NAMALWA (cell line): ENCODE data around the gene PNLDC1.
"Not testable (repeated sequence)": the region's sequence is repeated elsewhere in the genome, so short reads cannot be mapped to it uniquely, and the experiment has no call there.

Experiments used
- DNase-seq: peaks from one replicate; pipeline ENCODE4 v3.0.0-alpha.2; 2015; ENCODE audit warnings: low spot score

Gene PNLDC1

DNA sequence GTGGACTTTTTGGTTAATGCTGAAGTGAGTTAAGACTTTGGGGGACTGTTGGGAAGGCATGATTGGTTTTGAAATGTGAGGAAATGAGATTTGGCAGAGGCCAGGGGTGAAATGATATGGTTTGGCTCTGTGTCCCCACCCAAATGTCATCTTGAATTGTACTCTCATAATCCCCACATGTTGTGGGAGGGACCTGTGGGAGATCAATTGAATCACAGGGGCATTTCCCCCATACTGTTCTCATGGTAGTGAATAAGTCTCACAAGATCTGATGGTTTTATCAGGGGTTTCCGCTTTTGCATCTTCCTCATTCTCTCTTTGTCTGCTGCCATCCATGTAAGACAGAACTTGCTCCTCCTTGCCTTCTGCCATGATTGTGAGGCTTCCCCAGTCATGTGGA is 49.8 kb downstream of the PNLDC1 start:
- not testable (repeated sequence) for DNase-seq

DNA sequence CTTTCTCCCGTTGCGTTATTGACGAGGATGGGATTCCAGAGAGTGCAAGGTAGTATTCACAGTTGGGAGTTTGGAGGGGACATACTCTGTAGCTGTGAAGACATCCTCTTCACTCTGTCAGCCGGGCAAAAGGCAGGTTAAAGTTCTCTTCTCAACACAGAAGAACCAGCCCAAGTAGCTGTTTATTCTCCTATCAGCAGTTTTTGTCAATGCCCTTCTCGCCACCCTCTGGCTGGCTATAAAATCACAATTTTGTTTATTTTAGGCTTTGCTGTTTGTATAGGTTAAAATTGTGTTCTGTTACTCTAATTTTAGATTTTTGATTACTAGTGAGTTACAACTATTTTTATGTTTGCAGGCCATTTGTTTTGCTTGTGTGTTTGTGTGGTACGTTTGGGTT is 52.8 kb downstream of the PNLDC1 start:
- peak; percentile 36 for DNase-seq

DNA sequence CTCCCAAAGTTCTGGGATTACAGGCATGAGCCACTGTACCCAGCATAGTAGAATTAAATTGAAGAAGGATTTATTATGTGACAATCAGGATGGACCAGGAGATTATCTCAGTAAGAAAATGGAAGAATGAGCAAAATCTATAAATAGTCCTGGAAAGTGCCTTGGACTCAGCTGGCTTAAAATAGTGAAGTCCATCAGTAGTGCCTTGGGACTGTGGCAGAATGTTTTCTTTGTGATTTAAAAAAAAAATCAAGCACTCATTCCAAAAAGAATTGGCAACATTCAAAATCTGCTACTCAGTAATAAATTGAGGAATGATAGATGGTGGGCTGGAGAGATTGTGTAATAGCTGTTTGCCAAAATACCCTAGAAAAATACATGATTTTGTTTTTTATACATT is 53.7 kb downstream of the PNLDC1 start:
- DNase-seq = no peak

DNA sequence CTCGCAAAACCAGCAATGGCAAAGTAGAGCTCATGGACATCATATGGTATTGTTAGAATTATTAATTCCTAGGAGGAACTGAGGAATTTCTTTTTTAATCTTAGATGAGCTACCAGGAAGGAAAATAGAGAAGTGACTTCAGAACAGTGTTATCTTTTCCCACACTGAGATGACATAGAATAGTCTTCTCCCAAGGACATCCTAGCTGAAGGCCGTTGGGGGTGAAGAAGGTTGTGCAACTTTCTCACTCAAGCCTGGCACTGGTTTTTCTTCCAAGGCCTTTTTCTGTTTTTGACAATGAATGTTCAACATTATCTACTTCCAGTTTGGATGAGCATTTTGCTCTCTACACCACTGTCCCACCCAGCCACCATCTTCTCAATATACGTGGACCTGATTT is 54.9 kb downstream of the PNLDC1 start:
- no peak for DNase-seq

DNA sequence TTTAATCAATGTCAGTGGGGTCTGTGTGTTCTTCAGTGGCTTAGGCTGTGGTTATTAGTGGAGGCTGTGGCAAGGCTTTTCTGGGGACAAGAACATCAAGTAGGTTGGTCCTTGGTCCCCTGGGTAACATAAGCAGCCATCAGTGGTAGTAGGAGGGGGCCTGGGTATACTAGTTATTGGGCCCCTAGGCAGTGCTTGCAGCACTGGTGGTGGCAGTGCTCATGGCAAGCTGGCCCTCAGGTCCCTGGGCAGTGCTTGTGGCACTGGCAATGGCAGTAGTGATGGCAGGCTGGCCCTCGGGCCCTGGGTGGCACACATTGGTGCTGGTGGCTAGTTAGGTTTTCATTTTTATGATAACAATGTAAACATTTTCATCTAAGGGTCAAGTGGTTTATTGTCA is 58.2 kb downstream of the PNLDC1 start:
- no peak for DNase-seq

DNA sequence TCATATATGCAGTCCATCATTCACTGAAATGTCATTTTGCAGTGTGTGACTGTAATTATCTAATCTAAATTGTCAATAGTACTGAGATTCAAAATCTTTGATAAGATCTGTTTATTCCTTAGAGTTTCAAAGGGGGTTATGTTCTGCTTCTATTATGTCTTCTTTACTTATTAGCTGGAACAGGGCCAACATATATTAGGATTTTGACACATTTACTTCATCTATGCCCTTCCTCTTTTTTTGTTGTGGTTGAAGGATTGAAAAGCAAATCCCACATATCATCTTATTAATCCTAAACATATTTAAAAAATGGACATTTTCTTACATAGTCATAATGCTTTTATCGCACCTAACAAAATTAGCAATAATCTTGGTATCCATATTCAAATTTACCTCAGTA is 60.4 kb downstream of the PNLDC1 start:
- DNase-seq = no peak

DNA sequence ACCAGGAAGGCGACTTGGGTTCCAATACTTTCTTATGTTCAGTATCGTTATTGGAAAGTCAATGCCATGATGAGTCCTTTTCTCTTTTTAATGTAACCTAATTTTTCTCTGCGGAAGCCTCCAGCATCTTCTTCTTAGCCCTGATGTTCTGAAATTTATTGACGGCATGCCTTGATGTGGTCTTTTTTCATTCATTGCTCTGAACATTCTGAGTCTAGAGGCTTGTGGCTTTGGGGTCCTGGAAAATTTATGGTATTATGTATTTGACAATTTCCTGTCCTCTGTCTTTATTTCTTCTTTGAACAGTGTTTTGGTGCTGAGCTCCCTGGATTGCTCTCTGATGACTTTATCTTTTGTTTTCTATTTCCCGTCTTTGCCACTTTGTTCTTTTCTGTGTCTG is 62.0 kb downstream of the PNLDC1 start:
- no peak for DNase-seq

DNA sequence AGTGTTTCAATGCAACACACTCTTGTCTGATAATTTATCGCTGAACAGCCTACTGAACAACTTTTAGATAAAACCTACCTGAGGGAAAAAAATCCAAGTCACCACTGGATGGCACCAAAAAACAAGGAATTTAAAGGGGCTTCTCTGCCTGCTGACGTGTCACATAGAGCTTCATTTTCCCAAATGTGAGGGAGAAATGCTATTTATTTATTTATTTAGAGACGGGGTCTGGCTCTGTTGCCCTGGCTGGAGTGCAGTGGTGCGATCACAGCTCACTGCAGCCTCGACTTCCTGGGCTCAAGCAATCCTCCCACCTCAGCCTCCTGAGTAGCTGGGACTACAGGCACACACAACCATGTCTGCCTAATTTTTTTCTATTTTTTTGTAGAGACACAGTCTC is 63.3 kb downstream of the PNLDC1 start:
- peak; percentile 52 for DNase-seq

DNA sequence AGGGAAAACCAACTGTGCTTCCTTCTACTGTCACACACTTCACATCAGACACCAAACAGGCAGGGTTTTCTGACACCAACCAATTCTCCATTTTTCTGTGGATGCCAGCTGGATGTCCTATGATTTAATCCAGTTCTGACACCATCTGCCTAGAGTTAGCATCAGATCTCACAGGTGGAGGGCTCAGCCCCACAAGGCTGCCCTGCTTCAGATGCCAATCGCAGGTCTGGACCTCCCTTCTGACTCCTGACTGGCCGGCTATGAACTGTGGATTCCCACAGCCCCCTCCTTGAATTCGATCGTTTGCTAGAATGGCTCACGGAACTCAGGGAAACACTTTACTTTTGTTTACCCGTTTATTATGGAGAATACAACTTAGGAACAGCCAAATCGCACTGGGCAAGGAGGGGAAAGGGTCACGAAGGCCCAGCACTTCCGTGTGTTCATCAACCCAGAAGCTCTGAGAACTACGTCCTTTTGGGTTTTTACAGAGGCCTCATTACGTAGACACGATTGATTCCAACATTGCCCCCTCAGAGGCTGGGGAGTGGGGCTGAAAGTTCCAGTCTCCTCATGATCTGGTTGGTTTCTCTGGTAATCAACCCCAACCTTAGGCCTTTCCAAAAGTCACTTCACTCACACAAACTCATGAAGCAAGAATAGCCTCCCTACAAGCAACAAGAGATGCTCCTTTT is 65.3 kb downstream of the PNLDC1 start:
- DNase-seq = no peak

DNA sequence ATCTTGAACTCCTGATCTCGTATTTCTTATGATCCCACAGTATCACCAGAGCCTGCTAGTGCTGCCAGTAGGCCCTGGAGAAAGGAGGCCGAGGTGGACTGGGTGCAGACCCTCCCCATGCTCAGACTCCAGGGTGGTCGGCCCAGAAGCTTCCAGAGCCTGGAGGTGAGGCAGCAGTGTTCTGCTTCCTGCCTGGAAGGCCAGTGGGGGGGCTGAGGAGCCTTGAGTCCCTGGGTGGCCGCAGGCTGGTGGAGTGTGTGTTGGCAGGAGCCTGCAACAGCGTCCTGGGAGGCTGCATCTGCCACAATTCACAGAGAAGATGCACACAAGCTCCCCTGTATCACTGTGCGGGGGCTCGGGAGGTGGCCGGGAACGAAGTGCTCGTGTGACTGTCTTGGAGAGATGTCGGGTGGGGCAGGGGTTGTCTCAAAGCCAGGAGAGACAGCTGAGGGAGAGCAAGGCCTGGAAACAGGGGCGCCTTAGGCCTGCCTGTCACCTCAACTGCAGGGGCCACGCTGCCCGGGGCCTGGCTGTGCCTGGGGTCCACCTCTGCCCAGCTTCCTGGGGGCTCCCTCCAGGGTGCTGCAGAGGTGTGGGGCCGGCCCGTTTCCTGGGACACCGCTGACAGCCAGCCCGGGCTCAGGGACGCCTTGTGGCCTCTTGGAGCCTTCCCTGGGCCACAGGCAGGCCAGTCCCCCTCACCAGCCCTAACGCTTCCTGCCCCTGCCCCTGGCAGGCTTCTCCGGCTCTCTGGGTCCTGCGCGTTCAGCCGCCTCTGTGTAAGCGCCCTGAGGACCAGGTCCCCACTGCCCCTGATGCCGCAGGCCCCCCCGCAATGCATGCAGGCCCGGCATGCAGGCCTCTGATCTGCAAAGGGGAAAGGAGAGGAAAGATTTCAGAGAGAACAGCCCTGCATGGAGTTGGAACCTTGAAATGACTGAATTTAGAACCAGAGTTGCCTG is 66.5 kb downstream of the PNLDC1 start:
- no peak for DNase-seq
